Liver (tissue), 9 donors: Measurements from ENCODE around the gene HIVEP2. TPM values are rescaled to one million over a fixed set of nuclear protein-coding genes. Genes with fewer than 3 reads are reported as not detected.

Experiments used
- DNase-seq: peaks from one replicate; pipeline ENCODE4 v3.0.0-alpha.2; 2017; ENCODE audit warnings: low spot score
- H3K27ac ChIP-seq, 2 donors: one replicate each; pipeline ENCODE4 v1.7.0; 2013; ENCODE audit warnings: inconsistent platforms in 2 of 2, low read length in 2 of 2, control low read depth in 1 of 2, low read depth in 1 of 2, mild to moderate bottlenecking in 1 of 2
- H3K27me3 ChIP-seq, 4 donors: one replicate each; pipeline versions ENCODE4 v1.6.1 to v1.7.0; 2013; ENCODE audit warnings: low read length in 3 of 4, inconsistent platforms in 1 of 4, mild to moderate bottlenecking in 1 of 4, moderate library complexity in 1 of 4; ENCODE audit not compliant: control insufficient read depth in 4 of 4, insufficient read depth in 4 of 4
- H3K36me3 ChIP-seq, 4 donors: one replicate each; pipeline versions ENCODE4 v1.6.1 to v1.7.0; 2013; ENCODE audit warnings: low read length in 3 of 4, mild to moderate bottlenecking in 3 of 4, low read depth in 1 of 4, moderate library complexity in 1 of 4; ENCODE audit not compliant: control insufficient read depth in 4 of 4, insufficient read depth in 3 of 4
- H3K4me1 ChIP-seq, 4 donors: one replicate each; pipeline versions ENCODE4 v1.6.1 to v1.7.0; 2013; ENCODE audit warnings: low read length in 3 of 4, mild to moderate bottlenecking in 3 of 4, moderate library complexity in 1 of 4; ENCODE audit not compliant: control insufficient read depth in 4 of 4, insufficient read depth in 4 of 4
- H3K4me3 ChIP-seq, 3 donors: one replicate each; pipeline versions ENCODE4 v1.6.1 to v1.7.0; 2013; ENCODE audit warnings: low read length in 3 of 3, control low read depth in 1 of 3, low read depth in 1 of 3, mild to moderate bottlenecking in 1 of 3
- H3K9ac ChIP-seq, 2 donors: one replicate each; pipeline ENCODE4 v1.7.0; 2013; ENCODE audit warnings: low read length in 2 of 2, mild to moderate bottlenecking in 2 of 2, moderate library complexity in 2 of 2, control low read depth in 1 of 2, low read depth in 1 of 2
- H3K9me3 ChIP-seq, 4 donors: one replicate each; pipeline versions ENCODE4 v1.6.1 to v1.7.0; 2013; ENCODE audit warnings: low read length in 3 of 4; ENCODE audit not compliant: control insufficient read depth in 4 of 4
- CTCF ChIP-seq: fragments of 150-350 bp; IDR thresholded peaks from 2 replicates; pipeline ENCODE4 v1.5.1; 2017; ENCODE audit warnings: improper control_type of control experiment, low read depth, low read length; ENCODE audit not compliant: missing input control
- EGR1 ChIP-seq, 2 donors: IDR thresholded peaks; 2 replicates each; pipeline ENCODE4 v1.6.1; 2016 to 2018; ENCODE audit warnings: antibody characterized with exemption in 2 of 2, low read depth in 2 of 2
- FOXA1 ChIP-seq: IDR thresholded peaks from 2 replicates; pipeline ENCODE4 v1.6.1; 2016; ENCODE audit warnings: antibody characterized with exemption
- GABPA ChIP-seq, 2 donors: IDR thresholded peaks in 1 of 2; conservative IDR thresholded peaks in 1 of 2; 2 replicates each; pipeline ENCODE4 v1.6.1; 2016; ENCODE audit warnings: antibody characterized with exemption in 2 of 2, mild to moderate bottlenecking in 1 of 2, moderate library complexity in 1 of 2
- HNF4A ChIP-seq, 2 donors: conservative IDR thresholded peaks; 2 replicates each; pipeline ENCODE4 v1.6.1; 2016; ENCODE audit warnings: antibody characterized with exemption in 2 of 2, mild to moderate bottlenecking in 2 of 2
- HNF4G ChIP-seq: IDR thresholded peaks from 2 replicates; pipeline ENCODE4 v1.6.1; 2016; ENCODE audit warnings: antibody characterized with exemption
- JUND ChIP-seq, 2 donors: IDR thresholded peaks; 2 replicates each; pipeline ENCODE4 v1.6.1; 2016; ENCODE audit warnings: antibody characterized with exemption in 2 of 2
- MAX ChIP-seq: IDR thresholded peaks from 2 replicates; pipeline ENCODE4 v1.6.1; 2016; ENCODE audit warnings: antibody characterized with exemption
- NR2F2 ChIP-seq: IDR thresholded peaks from 2 replicates; pipeline ENCODE4 v1.6.1; 2016; ENCODE audit warnings: antibody characterized with exemption
- RAD21 ChIP-seq, 2 donors: IDR thresholded peaks; 2 replicates each; pipeline ENCODE4 v1.6.1; 2016; ENCODE audit warnings: antibody characterized with exemption in 2 of 2, mild to moderate bottlenecking in 2 of 2
- RXRA ChIP-seq, 2 donors: IDR thresholded peaks; 2 replicates each; pipeline ENCODE4 v1.6.1; 2017 to 2018; ENCODE audit warnings: antibody characterized with exemption in 2 of 2, mild to moderate bottlenecking in 1 of 2
- SP1 ChIP-seq: IDR thresholded peaks from 2 replicates; pipeline ENCODE4 v1.6.1; 2018; ENCODE audit warnings: antibody characterized with exemption, mild to moderate bottlenecking
- TAF1 ChIP-seq: conservative IDR thresholded peaks from 2 replicates; pipeline ENCODE4 v1.6.1; 2016; ENCODE audit warnings: antibody characterized with exemption, mild to moderate bottlenecking
- YY1 ChIP-seq: IDR thresholded peaks from 2 replicates; pipeline ENCODE4 v1.6.1; 2016; ENCODE audit warnings: antibody characterized with exemption, mild to moderate bottlenecking
- ZBTB33 ChIP-seq: IDR thresholded peaks from 2 replicates; pipeline ENCODE4 v1.6.1; 2016; ENCODE audit warnings: antibody characterized with exemption
- WGBS: extraction: QIAGEN DNeasy Blood & Tissue Kit; methylation state at CpG from one replicate; pipeline ENCODE4 v1.1.7; 2013; 5-methylcytosine and 5-hydroxymethylcytosine counted together
- polyA plus RNA-seq, 2 donors: library from polyadenylated mRNA; stranded (reverse) in 1 of 2; unstranded in 1 of 2; fragments of 200-250 nt in 1 of 2; fragments of >200 nt in 1 of 2; fragmentation: Nextera tagmentation in 1 of 2; extraction: Ambion mirVana in 1 of 2; gene quantifications; one replicate each; pipeline versions ENCODE4 v1.2.1 to v1.2.3, GENCODE V29; 2013 to 2015
- total RNA-seq, 2 donors: library from RNA; depleted of rRNA; stranded (reverse); fragments of >200 nt; gene quantifications; one replicate each; pipeline ENCODE4 v1.2.3, GENCODE V29; 2014
- TF ChIP-seq, protein P1 (sequence below): IDR thresholded peaks from 2 replicates; pipeline ENCODE4 v1.6.1; 2016; ENCODE audit warnings: antibody characterized with exemption, mild to moderate bottlenecking
- TF ChIP-seq, protein P2 (sequence below): IDR thresholded peaks from 2 replicates; pipeline ENCODE4 v1.6.1; 2016; ENCODE audit warnings: antibody characterized with exemption
- donor health status: healthy.
- donor health status: healthy.
- donor health status: healthy.
- donor health status: healthy.
- donor health status: healthy.

Gene HIVEP2
- total and polyA plus RNA-seq, 4 donors = 0.82 to 6.6 (median 1.3) TPM

- H3K9me3 ChIP-seq = no peaks in the 10 kb centered on the region
- no peaks in the 10 kb centered on the region for H3K27me3 ChIP-seq
- TF ChIP-seq RAD21 (IDR thresholded peaks at IDR 0.05) (no peak), SP1 (no peak), TAF1 (no peak), RXRA (IDR thresholded peaks at IDR 0.05) (no peak), GABPA (IDR thresholded peaks at IDR 0.05 in 1 of 2, conservative IDR thresholded peaks at IDR 0.05 in 1 of 2) (no peak), MAX (no peak), CTCF (no peak), HNF4G (no peak), NR2F2 (no peak), EGR1 (IDR thresholded peaks at IDR 0.05; ENCODE audit: low read depth in 2 of 2) (no peak)
- TF ChIP-seq, protein P1, sequence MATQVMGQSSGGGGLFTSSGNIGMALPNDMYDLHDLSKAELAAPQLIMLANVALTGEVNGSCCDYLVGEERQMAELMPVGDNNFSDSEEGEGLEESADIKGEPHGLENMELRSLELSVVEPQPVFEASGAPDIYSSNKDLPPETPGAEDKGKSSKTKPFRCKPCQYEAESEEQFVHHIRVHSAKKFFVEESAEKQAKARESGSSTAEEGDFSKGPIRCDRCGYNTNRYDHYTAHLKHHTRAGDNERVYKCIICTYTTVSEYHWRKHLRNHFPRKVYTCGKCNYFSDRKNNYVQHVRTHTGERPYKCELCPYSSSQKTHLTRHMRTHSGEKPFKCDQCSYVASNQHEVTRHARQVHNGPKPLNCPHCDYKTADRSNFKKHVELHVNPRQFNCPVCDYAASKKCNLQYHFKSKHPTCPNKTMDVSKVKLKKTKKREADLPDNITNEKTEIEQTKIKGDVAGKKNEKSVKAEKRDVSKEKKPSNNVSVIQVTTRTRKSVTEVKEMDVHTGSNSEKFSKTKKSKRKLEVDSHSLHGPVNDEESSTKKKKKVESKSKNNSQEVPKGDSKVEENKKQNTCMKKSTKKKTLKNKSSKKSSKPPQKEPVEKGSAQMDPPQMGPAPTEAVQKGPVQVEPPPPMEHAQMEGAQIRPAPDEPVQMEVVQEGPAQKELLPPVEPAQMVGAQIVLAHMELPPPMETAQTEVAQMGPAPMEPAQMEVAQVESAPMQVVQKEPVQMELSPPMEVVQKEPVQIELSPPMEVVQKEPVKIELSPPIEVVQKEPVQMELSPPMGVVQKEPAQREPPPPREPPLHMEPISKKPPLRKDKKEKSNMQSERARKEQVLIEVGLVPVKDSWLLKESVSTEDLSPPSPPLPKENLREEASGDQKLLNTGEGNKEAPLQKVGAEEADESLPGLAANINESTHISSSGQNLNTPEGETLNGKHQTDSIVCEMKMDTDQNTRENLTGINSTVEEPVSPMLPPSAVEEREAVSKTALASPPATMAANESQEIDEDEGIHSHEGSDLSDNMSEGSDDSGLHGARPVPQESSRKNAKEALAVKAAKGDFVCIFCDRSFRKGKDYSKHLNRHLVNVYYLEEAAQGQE = no peak
- WGBS = 77% methylated on average over 1 of the region's 1 CpG
- no peak for DNase-seq
- H3K4me1 ChIP-seq = no peaks in the 10 kb centered on the region
- H3K4me3 ChIP-seq = no peak overlapping the region
- H3K36me3 ChIP-seq = no peaks in the 10 kb centered on the region
- H3K27ac ChIP-seq = no peak overlapping the region
- H3K9ac ChIP-seq = no peak overlapping the region
These were observed 111.9 kb downstream of the HIVEP2 start for GRCh38 chr6:142833054-142833453.

DNA sequence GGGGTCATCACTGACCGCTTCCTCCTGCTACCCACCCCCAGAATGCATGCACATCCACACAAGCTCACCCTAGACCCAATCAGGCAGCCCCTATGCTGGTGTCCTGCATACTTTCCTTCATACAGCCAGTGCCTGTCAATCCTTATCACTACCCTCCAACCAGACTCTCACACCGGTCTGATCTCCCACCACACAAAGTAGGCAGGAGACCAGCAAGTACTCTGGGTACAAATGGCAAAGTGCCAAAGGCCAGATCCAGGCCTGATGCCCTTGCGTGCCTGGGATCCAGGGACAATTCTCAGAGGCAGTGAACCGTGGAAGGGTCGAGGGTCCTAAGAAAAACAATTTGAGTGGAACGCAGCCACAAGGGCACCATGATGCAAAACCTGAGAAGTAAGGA lies 114.2 kb downstream of the HIVEP2 start:
- H3K27me3 ChIP-seq = no peaks in the 10 kb centered on the region
- no peaks in the 10 kb centered on the region for H3K36me3 ChIP-seq
- no peak overlapping the region for H3K9ac ChIP-seq
- H3K27ac ChIP-seq = no peak overlapping the region
- no peak overlapping the region for H3K4me3 ChIP-seq
- DNase-seq = no peak
- no peaks in the 10 kb centered on the region for H3K9me3 ChIP-seq
- no peaks in the 10 kb centered on the region for H3K4me1 ChIP-seq
- 98% methylated on average over 6 of the region's 6 CpGs for WGBS
- TF ChIP-seq FOXA1 (no peak), JUND (IDR thresholded peaks at IDR 0.05) (no peak), ZBTB33 (no peak), NR2F2 (no peak), CTCF (no peak), GABPA (IDR thresholded peaks at IDR 0.05 in 1 of 2, conservative IDR thresholded peaks at IDR 0.05 in 1 of 2) (no peak), RAD21 (IDR thresholded peaks at IDR 0.05) (no peak), HNF4A (conservative IDR thresholded peaks at IDR 0.05) (no peak), SP1 (no peak), YY1 (no peak), EGR1 (IDR thresholded peaks at IDR 0.05; ENCODE audit: low read depth in 2 of 2) (no peak)
- TF ChIP-seq, protein P2, sequence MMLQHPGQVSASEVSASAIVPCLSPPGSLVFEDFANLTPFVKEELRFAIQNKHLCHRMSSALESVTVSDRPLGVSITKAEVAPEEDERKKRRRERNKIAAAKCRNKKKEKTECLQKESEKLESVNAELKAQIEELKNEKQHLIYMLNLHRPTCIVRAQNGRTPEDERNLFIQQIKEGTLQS = no peak
- TF ChIP-seq, protein P1 = no peak
